Bronchial epithelial cell (primary cell): ENCODE data around the gene C1orf105. TPM values are rescaled to one million over a fixed set of nuclear protein-coding genes. Genes with fewer than 3 reads are reported as not detected.
A peak's percentile ranks its signal among the peaks of the same experiment; 100 is the strongest.

Source experiments
- DNase-seq: peaks from one replicate; pipeline ENCODE4 v3.0.0-alpha.2; 2010; ENCODE audit warnings: low read depth
- FAIRE-seq: peaks from 2 replicates; lab custom pipeline; 2011; peaks lifted over from hg19 to GRCh38; lab: Jason Lieb, UNC
- H3K27me3 ChIP-seq: 2 replicates; pipeline ENCODE4 v1.5.1; 2011; ENCODE audit warnings: low read length; ENCODE audit not compliant: control insufficient read depth, insufficient read depth
- H3K36me3 ChIP-seq: 2 replicates; pipeline ENCODE4 v1.5.1; 2011; ENCODE audit warnings: low read length; ENCODE audit not compliant: control insufficient read depth, insufficient read depth
- H3K4me3 ChIP-seq: 2 replicates; pipeline ENCODE4 v1.5.1; 2011; ENCODE audit warnings: mild to moderate bottlenecking, low read depth, low read length, control low read depth
- CTCF ChIP-seq: IDR thresholded peaks from 2 replicates; pipeline ENCODE4 v1.5.1; 2011; ENCODE audit warnings: mild to moderate bottlenecking, moderate library complexity, low read length, control low read depth, inconsistent platforms; ENCODE audit not compliant: insufficient read depth, severe bottlenecking
- total RNA-seq: library from RNA; depleted of rRNA; stranded (reverse); fragments of >200 nt; gene quantifications from 2 replicates; pipeline ENCODE4 v1.2.1, GENCODE V29; 2014

The C1orf105 gene
- total RNA-seq, 1 donor from 2014 or later: not detected

DNA sequence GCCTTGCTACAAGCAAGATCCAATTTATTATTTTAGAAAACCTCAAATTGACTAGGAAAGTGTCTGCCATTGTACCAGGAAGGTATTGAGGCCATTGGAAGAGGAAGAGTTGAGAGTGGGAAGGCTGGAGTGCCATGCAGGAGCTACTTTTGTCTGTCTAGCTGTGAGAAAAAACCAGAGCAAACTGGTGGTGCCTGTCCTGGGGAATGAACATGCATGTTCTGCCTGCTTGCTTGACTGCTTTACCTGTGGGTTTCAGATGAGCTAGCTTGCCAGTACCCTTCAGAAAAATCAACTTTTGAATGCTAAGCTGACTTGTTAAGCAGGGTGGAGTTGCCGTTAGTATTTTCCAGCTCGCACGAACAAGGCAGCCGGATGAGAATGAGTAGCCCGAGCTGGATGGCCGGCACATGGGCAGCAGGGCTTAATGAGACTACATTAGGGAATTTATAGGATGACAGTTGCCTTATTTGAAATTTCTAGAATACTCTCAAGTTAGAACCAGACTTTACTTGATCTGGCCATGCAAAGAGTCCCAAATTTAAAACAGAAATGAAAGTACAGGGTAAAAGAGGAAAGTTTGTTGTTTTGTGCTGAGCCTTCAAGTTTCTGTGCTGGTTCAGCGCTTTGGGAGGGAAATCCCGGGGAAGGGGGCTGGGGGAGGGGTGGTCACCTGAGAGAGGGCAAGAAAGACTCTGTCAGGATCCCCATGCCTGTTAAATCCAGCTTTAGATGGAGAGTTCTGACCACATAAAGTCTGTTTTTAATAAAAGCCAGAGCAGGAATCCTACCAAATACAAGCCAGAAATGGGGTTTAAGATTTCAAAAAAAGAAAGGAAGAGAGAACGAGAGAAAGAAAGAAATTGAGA, 29.6 kb upstream of the C1orf105 start:
- no peak overlapping the region for H3K4me3 ChIP-seq
- TF ChIP-seq CTCF: no peak
- no peaks in the 10 kb centered on the region for H3K36me3 ChIP-seq
- peak; percentile 34 for DNase-seq
- FAIRE-seq: no peak
- H3K27me3 ChIP-seq: no peaks in the 10 kb centered on the region

DNA sequence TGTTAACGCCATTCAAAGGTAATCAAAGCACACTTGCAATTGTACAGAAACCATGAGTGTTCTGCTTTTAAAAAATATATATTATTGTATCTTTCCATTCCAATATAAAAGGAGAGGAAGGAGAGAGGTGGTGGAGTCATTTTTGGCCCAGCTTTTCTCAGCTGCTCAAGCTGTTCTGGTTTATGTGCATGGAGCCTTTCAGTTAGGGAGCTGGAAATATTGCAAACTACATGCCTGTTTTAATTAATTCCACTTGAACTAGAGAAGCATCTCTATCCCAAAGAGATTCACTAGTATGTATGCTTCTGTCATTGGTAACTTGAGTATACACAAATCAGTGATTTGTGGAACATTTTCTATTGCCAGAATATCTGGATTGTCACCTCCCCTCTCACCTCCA, 28.5 kb upstream of the C1orf105 start:
- DNase-seq: no peak
- no peak for FAIRE-seq
- TF ChIP-seq CTCF: no peak
- H3K36me3 ChIP-seq: no peaks in the 10 kb centered on the region
- H3K4me3 ChIP-seq: no peak overlapping the region
- no peaks in the 10 kb centered on the region for H3K27me3 ChIP-seq

DNA sequence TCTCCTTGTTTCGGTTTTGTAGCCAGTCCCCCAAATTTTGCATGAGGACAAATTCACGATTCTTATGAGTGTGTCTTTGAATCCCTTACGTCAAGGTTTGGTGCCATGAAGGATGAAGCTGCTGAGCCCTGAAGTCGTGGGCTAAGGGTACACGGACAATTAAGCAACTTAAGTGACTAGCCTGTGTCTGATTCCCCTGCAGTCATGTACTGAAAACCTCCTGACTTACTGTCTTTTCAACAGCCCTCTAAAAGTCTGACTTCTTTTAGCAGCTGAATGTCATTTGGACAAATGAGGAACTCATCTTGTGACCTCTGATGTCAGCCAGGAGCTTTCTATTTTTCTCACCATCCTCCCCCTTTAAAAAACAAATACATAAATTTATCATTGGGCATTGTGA, 27.1 kb upstream of the C1orf105 start:
- DNase-seq (no peak), FAIRE-seq (no peak)
- H3K36me3 ChIP-seq: no peaks in the 10 kb centered on the region
- H3K4me3 ChIP-seq: no peak overlapping the region
- H3K27me3 ChIP-seq: no peaks in the 10 kb centered on the region
- TF ChIP-seq CTCF: no peak

- DNase-seq (peak; percentile 44), FAIRE-seq (peak; percentile 32)
- Histone ChIP-seq H3K4me3 (no peak overlapping the region), H3K36me3 (no peaks in the 10 kb centered on the region), H3K27me3 (no peaks in the 10 kb centered on the region)
- no peak for TF ChIP-seq CTCF
Observed at GRCh38 chr1:172394141-172394751, 26.2 kb upstream of the C1orf105 start.

- TF ChIP-seq CTCF: no peak
- H3K27me3 ChIP-seq: no peaks in the 10 kb centered on the region
- no peak overlapping the region for H3K4me3 ChIP-seq
- H3K36me3 ChIP-seq: no peaks in the 10 kb centered on the region
- DNase-seq (peak; percentile 29), FAIRE-seq (no peak)
Observed at GRCh38 chr1:172394811-172395210, 25.7 kb upstream of the C1orf105 start.

DNA sequence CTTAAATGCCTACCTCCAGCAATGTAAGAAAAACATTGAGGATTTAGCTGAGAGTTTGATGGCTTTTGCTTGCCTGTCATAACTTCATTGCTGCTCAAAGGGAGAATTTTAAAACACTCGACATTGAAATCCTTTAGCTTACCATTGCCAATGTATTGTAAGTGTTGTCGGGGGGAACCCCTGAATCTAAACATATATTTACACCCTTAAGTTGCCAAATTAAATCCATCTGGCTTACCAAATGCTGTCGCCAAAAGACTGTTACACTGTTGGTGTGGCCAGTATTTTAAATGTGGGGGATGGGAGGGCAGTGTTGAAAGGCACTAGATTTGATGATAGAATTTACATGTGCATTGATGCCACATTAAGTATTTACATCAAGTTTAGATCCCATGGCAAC, 24.9 kb upstream of the C1orf105 start:
- Histone ChIP-seq H3K4me3 (no peak overlapping the region), H3K27me3 (no peaks in the 10 kb centered on the region), H3K36me3 (no peaks in the 10 kb centered on the region)
- DNase-seq (no peak), FAIRE-seq (no peak)
- no peak for TF ChIP-seq CTCF
